MM.1S (cell line): ENCODE data around the gene HSPB8.

Experiments used
- DNase-seq: peaks from one replicate; pipeline ENCODE4 v3.0.0-alpha.2; 2015
- H2AFZ ChIP-seq: fragments of 300-600 bp; sonication (generic); 2 replicates; pipeline ENCODE4 v1.6.0; 2016; ENCODE audit warnings: antibody characterized with exemption, low read length
- H3F3A ChIP-seq: fragments of 300-600 bp; sonication (generic); 2 replicates; pipeline ENCODE4 v1.6.1; 2016; ENCODE audit warnings: mild to moderate bottlenecking, antibody characterized with exemption, low read length, moderate library complexity, mixed read lengths; ENCODE audit not compliant: insufficient read depth
- H3K27ac ChIP-seq: fragments of 300-600 bp; sonication (generic); 2 replicates; pipeline ENCODE4 v1.5.1; 2016; ENCODE audit warnings: mild to moderate bottlenecking, low read length
- H3K27me3 ChIP-seq: fragments of 300-600 bp; sonication (generic); replicated peaks from 2 replicates; pipeline ENCODE4 v1.6.0; 2016; ENCODE audit warnings: low read length; ENCODE audit not compliant: insufficient read depth
- H3K36me3 ChIP-seq: fragments of 300-600 bp; sonication (generic); replicated peaks from 2 replicates; pipeline ENCODE4 v1.6.1; 2016; ENCODE audit warnings: mild to moderate bottlenecking, low read length, mixed read lengths; ENCODE audit not compliant: insufficient read depth
- H3K4me1 ChIP-seq: fragments of 300-600 bp; sonication (generic); 2 replicates; pipeline ENCODE4 v1.6.1; 2016; ENCODE audit warnings: low read length, mixed read lengths
- H3K4me2 ChIP-seq: fragments of 300-600 bp; sonication (generic); 2 replicates; pipeline ENCODE4 v1.6.0; 2016; ENCODE audit warnings: low read depth, low read length
- H3K4me3 ChIP-seq: fragments of 300-600 bp; sonication (generic); 2 replicates; pipeline ENCODE4 v1.5.1; 2016; ENCODE audit warnings: low read length, mixed read lengths
- H3K79me2 ChIP-seq: fragments of 300-600 bp; sonication (generic); 2 replicates; pipeline ENCODE4 v1.6.1; 2016; ENCODE audit warnings: mixed run types, low read length, mixed read lengths
- H3K9ac ChIP-seq: fragments of 300-600 bp; sonication (generic); 2 replicates; pipeline ENCODE4 v1.6.1; 2016; ENCODE audit warnings: low read length, mixed read lengths
- H3K9me2 ChIP-seq: fragments of 300-600 bp; sonication (generic); replicated peaks from 2 replicates; pipeline ENCODE4 v1.6.1; 2016; ENCODE audit warnings: mild to moderate bottlenecking, low read length, mixed read lengths; ENCODE audit not compliant: insufficient read depth
- H3K9me3 ChIP-seq: fragments of 300-600 bp; sonication (generic); replicated peaks from 2 replicates; pipeline ENCODE4 v1.6.1; 2016; ENCODE audit warnings: mild to moderate bottlenecking, low read length, mixed read lengths; ENCODE audit not compliant: insufficient read depth
- H4K20me1 ChIP-seq: fragments of 300-600 bp; sonication (generic); 2 replicates; pipeline ENCODE4 v1.6.1; 2016; ENCODE audit warnings: mild to moderate bottlenecking, low read length, moderate library complexity, mixed read lengths; ENCODE audit not compliant: insufficient read depth
- EZH2 ChIP-seq: fragments of 300-600 bp; sonication (generic); optimal IDR thresholded peaks from 2 replicates; pipeline ENCODE3; 2017; ENCODE audit warnings: low read depth, mild to moderate bottlenecking, antibody characterized with exemption, low read length, mixed read lengths
- EZH2phosphoT487 ChIP-seq: fragments of 300-600 bp; sonication (generic); IDR thresholded peaks from 2 replicates; pipeline ENCODE4 v1.6.1; 2018; ENCODE audit warnings: antibody characterized with exemption, low read length
- TF ChIP-seq, protein P1 (sequence below): fragments of 300-600 bp; sonication (generic); IDR thresholded peaks from 2 replicates; pipeline ENCODE4 v1.5.1; 2016; ENCODE audit warnings: antibody characterized with exemption, low read length, mixed read lengths

HSPB8 gene

DNA sequence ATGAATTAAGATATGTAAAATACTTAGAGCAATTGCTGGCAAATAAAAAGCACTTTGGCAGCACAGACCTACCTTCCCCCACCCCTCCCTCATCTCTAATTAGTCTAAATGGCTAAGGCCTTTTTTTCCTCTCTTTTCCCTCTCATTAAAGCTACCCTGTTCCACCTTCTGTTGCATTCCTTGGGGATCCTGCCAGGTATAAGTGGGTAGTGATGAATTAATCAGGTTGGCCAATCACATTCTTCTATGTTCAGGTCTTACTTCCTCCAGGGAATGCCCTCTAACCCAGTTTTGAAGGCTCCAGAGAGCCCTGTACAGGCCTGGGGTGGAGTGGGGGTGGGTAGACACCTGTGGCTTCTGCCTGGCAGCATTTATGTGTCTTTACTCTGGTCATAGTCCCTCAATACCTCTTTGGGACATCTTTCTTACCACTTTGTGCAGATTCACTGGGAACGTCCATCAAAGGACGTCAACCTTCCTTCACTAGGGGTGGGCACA, 28.4 kb downstream of the HSPB8 start:
- no peak overlapping the region for H3K27ac ChIP-seq
- no peaks in the 10 kb centered on the region for H3K9me3 ChIP-seq
- no peak overlapping the region for H3K4me3 ChIP-seq
- H3K9me2 ChIP-seq: no peaks in the 10 kb centered on the region
- H2AFZ ChIP-seq: no peak overlapping the region
- H4K20me1 ChIP-seq: no peaks in the 10 kb centered on the region
- no peak overlapping the region for H3K4me2 ChIP-seq
- H3K27me3 ChIP-seq: no peaks in the 10 kb centered on the region
- no peaks in the 10 kb centered on the region for H3K36me3 ChIP-seq
- DNase-seq: no peak
- H3K9ac ChIP-seq: no peak overlapping the region
- no peaks in the 10 kb centered on the region for H3F3A ChIP-seq
- H3K4me1 ChIP-seq: no peaks in the 10 kb centered on the region
- TF ChIP-seq EZH2phosphoT487: no peak
- TF ChIP-seq EZH2: no peak
- TF ChIP-seq, protein P1, sequence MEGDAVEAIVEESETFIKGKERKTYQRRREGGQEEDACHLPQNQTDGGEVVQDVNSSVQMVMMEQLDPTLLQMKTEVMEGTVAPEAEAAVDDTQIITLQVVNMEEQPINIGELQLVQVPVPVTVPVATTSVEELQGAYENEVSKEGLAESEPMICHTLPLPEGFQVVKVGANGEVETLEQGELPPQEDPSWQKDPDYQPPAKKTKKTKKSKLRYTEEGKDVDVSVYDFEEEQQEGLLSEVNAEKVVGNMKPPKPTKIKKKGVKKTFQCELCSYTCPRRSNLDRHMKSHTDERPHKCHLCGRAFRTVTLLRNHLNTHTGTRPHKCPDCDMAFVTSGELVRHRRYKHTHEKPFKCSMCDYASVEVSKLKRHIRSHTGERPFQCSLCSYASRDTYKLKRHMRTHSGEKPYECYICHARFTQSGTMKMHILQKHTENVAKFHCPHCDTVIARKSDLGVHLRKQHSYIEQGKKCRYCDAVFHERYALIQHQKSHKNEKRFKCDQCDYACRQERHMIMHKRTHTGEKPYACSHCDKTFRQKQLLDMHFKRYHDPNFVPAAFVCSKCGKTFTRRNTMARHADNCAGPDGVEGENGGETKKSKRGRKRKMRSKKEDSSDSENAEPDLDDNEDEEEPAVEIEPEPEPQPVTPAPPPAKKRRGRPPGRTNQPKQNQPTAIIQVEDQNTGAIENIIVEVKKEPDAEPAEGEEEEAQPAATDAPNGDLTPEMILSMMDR: no peak
- no peaks in the 10 kb centered on the region for H3K79me2 ChIP-seq

DNA sequence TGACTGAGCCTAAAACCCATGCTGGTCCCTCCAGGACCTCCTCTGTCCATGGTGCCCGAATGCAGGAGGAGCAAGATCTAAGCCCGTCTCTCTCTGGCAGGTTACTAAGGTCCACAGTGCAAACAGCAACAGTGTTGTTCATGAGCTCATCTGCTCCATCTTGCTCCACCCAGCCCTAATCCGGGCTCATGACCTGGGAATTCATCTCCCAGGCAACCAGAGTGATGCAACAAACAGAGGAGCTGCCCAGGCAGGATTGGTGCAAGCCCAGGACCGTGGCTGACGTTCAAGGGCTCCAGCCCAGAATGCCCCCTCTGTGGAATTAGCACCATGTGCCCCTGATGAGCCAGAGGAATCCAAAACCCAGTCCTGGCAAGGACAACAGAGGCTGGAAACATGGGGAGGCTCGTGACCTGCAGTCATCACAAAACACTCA, 29.9 kb downstream of the HSPB8 start:
- H3K4me2 ChIP-seq: no peak overlapping the region
- DNase-seq: no peak

DNA sequence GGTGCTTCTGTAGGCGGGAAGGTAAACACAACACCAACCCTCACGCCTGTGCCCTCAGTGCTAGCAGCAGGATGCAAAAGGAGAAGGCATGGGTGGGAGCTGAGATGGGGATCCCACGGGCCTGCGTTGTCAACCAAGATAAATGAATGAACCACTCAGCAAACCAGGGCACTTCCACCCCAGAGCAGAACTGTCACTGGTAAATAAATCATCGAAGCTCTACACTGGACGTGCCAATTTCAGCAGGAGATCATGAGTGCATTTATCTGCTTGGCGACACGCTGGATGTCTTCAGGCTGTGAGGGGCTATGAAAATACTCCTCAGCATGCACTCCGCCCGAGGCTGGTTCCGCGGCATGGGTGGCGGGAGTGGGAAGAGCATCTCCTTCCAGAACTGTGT, 33.2 kb downstream of the HSPB8 start:
- Histone ChIP-seq H3K9ac (no peak overlapping the region), H4K20me1 (no peaks in the 10 kb centered on the region), H3F3A (no peaks in the 10 kb centered on the region), H3K79me2 (no peaks in the 10 kb centered on the region), H3K27ac (no peak overlapping the region), H3K4me2 (no peak overlapping the region), H3K4me3 (no peak overlapping the region), H3K36me3 (no peaks in the 10 kb centered on the region), H3K9me3 (no peaks in the 10 kb centered on the region), H3K9me2 (no peaks in the 10 kb centered on the region), H3K4me1 (no peaks in the 10 kb centered on the region), H3K27me3 (no peaks in the 10 kb centered on the region), H2AFZ (no peak overlapping the region)
- TF ChIP-seq, protein P1: no peak
- TF ChIP-seq EZH2phosphoT487 (no peak), EZH2 (no peak)
- DNase-seq: no peak

More for the DNA sequence above, 29.9 kb downstream of the HSPB8 start:
- Histone ChIP-seq H3K79me2 (no peaks in the 10 kb centered on the region), H4K20me1 (no peaks in the 10 kb centered on the region), H3K27me3 (no peaks in the 10 kb centered on the region), H3K4me3 (no peak overlapping the region), H3K27ac (no peak overlapping the region), H2AFZ (no peak overlapping the region), H3K36me3 (no peaks in the 10 kb centered on the region), H3K9me2 (no peaks in the 10 kb centered on the region), H3F3A (no peaks in the 10 kb centered on the region), H3K4me1 (no peaks in the 10 kb centered on the region), H3K9me3 (no peaks in the 10 kb centered on the region), H3K9ac (no peak overlapping the region)
- no peak for TF ChIP-seq EZH2
- no peak for TF ChIP-seq EZH2phosphoT487
- TF ChIP-seq, protein P1: no peak
